IMR-90 (cell line): Measurements from ENCODE around the gene GP9.

ENCODE experiments used
- CTCF ChIP-seq: conservative IDR thresholded peaks from 2 replicates; pipeline ENCODE4 v1.5.1; 2012; ENCODE audit warnings: mild to moderate bottlenecking, low read depth, low read length, improper control_type of control experiment
- POLR2A ChIP-seq: IDR thresholded peaks from 2 replicates; pipeline ENCODE4 v1.6.1; 2012; ENCODE audit warnings: mild to moderate bottlenecking, low read depth, low read length
- RAD21 ChIP-seq: IDR thresholded peaks from 2 replicates; pipeline ENCODE4 v1.6.1; 2012; ENCODE audit warnings: low read length, improper control_type of control experiment

GRCh38 chr3:129106320-129106719, 45.7 kb downstream of the GP9 start:
- TF ChIP-seq CTCF (no peak), POLR2A (no peak), RAD21 (no peak)
